ENCODE results near the gene VPS50. TPM values are rescaled to one million over a fixed set of nuclear protein-coding genes. Genes with fewer than 3 reads are reported as not detected.

Gene VPS50
- total RNA-seq, 4 donors from 2014 or later, result 24.6 to 56.8 (median 29.0) TPM

GRCh38 chr7:93262535-93262934, 30.4 kb downstream of the VPS50 start:
- no peak overlapping the region for H3K4me3 ChIP-seq
- no peaks in the 10 kb centered on the region for H3K4me1 ChIP-seq
- H3K36me3 ChIP-seq, result peaks cover 0 to 30% (median 0%) of the 10 kb centered on the region in 3 donors
- no peaks in the 10 kb centered on the region for H3K27me3 ChIP-seq
- no peak overlapping the region for H3K27ac ChIP-seq
- H3K9me3 ChIP-seq, result no peaks in the 10 kb centered on the region
- 89 to 96% methylated on average over 1 of the region's 1 CpG for WGBS, 2 donors
- DNase-seq (ENCODE audit: low spot score in 2 of 2), result no peak
- no peak for TF ChIP-seq EP300 (IDR thresholded peaks at IDR 0.05)
- TF ChIP-seq POLR2A (IDR thresholded peaks at IDR 0.05), result no peak
- TF ChIP-seq CTCF (IDR thresholded peaks at IDR 0.05), result no peak

GRCh38 chr7:93265220-93265619, 33.1 kb downstream of the VPS50 start:
- Histone ChIP-seq H3K27ac (no peak overlapping the region), H3K4me3 (no peak overlapping the region), H3K4me1 (no peaks in the 10 kb centered on the region), H3K36me3 (peaks cover 0 to 30% (median 0%) of the 10 kb centered on the region in 3 donors), H3K27me3 (no peaks in the 10 kb centered on the region), H3K9me3 (no peaks in the 10 kb centered on the region)
- no peak for TF ChIP-seq EP300 (IDR thresholded peaks at IDR 0.05)
- no peak for TF ChIP-seq POLR2A (IDR thresholded peaks at IDR 0.05)
- TF ChIP-seq CTCF (IDR thresholded peaks at IDR 0.05), result no peak
- no peak for DNase-seq (ENCODE audit: low spot score in 2 of 2)
- 83 to 84% methylated on average over 4 of the region's 4 CpGs for whole genome bisulfite sequencing, 2 donors

- no peak overlapping the region for H3K4me3 ChIP-seq
- H3K4me1 ChIP-seq, result no peaks in the 10 kb centered on the region
- H3K27me3 ChIP-seq, result no peaks in the 10 kb centered on the region
- no peak overlapping the region for H3K27ac ChIP-seq
- H3K36me3 ChIP-seq, result peaks cover 0 to 49% (median 0%) of the 10 kb centered on the region in 3 donors
- TF ChIP-seq CTCF (IDR thresholded peaks at IDR 0.05), result no peak
- TF ChIP-seq EP300 (IDR thresholded peaks at IDR 0.05), result no peak
- TF ChIP-seq POLR2A (IDR thresholded peaks at IDR 0.05), result no peak
- WGBS, 2 donors, result 95 to 96% methylated on average over 1 of the region's 1 CpG
- H3K9me3 ChIP-seq, result no peaks in the 10 kb centered on the region
- DNase-seq (ENCODE audit: low spot score in 2 of 2), result no peak
These were observed 47.4 kb downstream of the VPS50 start for GRCh38 chr7:93279541-93279940.

- Histone ChIP-seq H3K27me3 (no peaks in the 10 kb centered on the region), H3K36me3 (peaks cover 0 to 27% (median 0%) of the 10 kb centered on the region in 3 donors), H3K4me3 (no peak overlapping the region), H3K9me3 (no peaks in the 10 kb centered on the region), H3K27ac (no peak overlapping the region), H3K4me1 (no peaks in the 10 kb centered on the region)
- no peak for DNase-seq (ENCODE audit: low spot score in 2 of 2)
- 33 to 42% methylated on average over 1 of the region's 1 CpG for WGBS, 2 donors
- TF ChIP-seq POLR2A (IDR thresholded peaks at IDR 0.05) (no peak), EP300 (IDR thresholded peaks at IDR 0.05) (no peak), CTCF (IDR thresholded peaks at IDR 0.05) (no peak)
These were observed 52.7 kb downstream of the VPS50 start for GRCh38 chr7:93284908-93285307.

- no peak for TF ChIP-seq CTCF (IDR thresholded peaks at IDR 0.05)
- TF ChIP-seq POLR2A (IDR thresholded peaks at IDR 0.05), result no peak
- no peak for TF ChIP-seq EP300 (IDR thresholded peaks at IDR 0.05)
- no peaks in the 10 kb centered on the region for H3K9me3 ChIP-seq
- DNase-seq (ENCODE audit: low spot score in 2 of 2), result no peak
- WGBS, 2 donors, result 85 to 87% methylated on average over 2 of the region's 2 CpGs
- H3K4me1 ChIP-seq, result no peaks in the 10 kb centered on the region
- H3K27ac ChIP-seq, result no peak overlapping the region
- H3K27me3 ChIP-seq, result no peaks in the 10 kb centered on the region
- H3K4me3 ChIP-seq, result no peak overlapping the region
- H3K36me3 ChIP-seq, result peaks cover 0 to 39% (median 0%) of the 10 kb centered on the region in 3 donors
These were observed 61.1 kb downstream of the VPS50 start for GRCh38 chr7:93293229-93293628.
